Measurements from ENCODE around the gene ANKRD12.

- no peak for TF ChIP-seq RAD21 (IDR thresholded peaks at IDR 0.05; ENCODE audit: low read depth)
- TF ChIP-seq EZH2 (IDR thresholded peaks at IDR 0.05), result no peak
- no peak for TF ChIP-seq CTCF (IDR thresholded peaks at IDR 0.05 in 2 of 3, conservative IDR thresholded peaks at IDR 0.05 in 1 of 3; ENCODE audit: borderline replicate concordance in 1 of 3, insufficient read depth in 1 of 3, low read depth in 2 of 3, low read length in 2 of 3)
- no peak for TF ChIP-seq REST (IDR thresholded peaks at IDR 0.05; ENCODE audit: low read depth)
- TF ChIP-seq SIN3A (IDR thresholded peaks at IDR 0.05; ENCODE audit: low read depth), result no peak
- no peak for TF ChIP-seq ZNF274 (IDR thresholded peaks at IDR 0.05; ENCODE audit: low read depth, low read length)
Observed at GRCh38 chr18:9091066-9091476, 45.5 kb upstream of the ANKRD12 start.
